SK-N-SH treated with all-trans-retinoic acid at 6 μM for 48 hours (cell line): ENCODE measurements around the gene SKOR1.

Experiments
- ATAC-seq: fragments of 200-7000 bp; cut with Tn5 transposase; 3 replicates; pipeline ENCODE4 v1.9.1; 2020; ENCODE audit warnings: mild to moderate bottlenecking, moderate library complexity
- ARNTL ChIP-seq: fragments of 450-650 bp; formaldehyde crosslinking; IDR thresholded peaks from 2 replicates; pipeline ENCODE4 v1.5.0; 2020; ENCODE audit warnings: low read depth, mild to moderate bottlenecking, moderate library complexity, borderline replicate concordance
- BACH2 ChIP-seq: fragments of 250-450 bp; sonication (Bioruptor Pico); IDR thresholded peaks from 2 replicates; pipeline ENCODE4 v1.9.0; 2021; ENCODE audit warnings: mild to moderate bottlenecking, borderline replicate concordance
- CSDC2 ChIP-seq: fragments of 250-450 bp; sonication (Bioruptor Pico); IDR thresholded peaks from 2 replicates; pipeline ENCODE4 v1.5.0; 2020; ENCODE audit warnings: mild to moderate bottlenecking, moderate library complexity
- CSRNP3 ChIP-seq: fragments of 250-450 bp; sonication (Bioruptor Pico); IDR thresholded peaks from 2 replicates; pipeline ENCODE4 v1.5.1; 2021; ENCODE audit warnings: mild to moderate bottlenecking, moderate library complexity
- ESRRG ChIP-seq: fragments of 250-450 bp; sonication (Bioruptor Pico); IDR thresholded peaks from 2 replicates; pipeline ENCODE4 v1.6.1; 2021; ENCODE audit warnings: mild to moderate bottlenecking
- GLIS3 ChIP-seq: fragments of 250-450 bp; sonication (Bioruptor Pico); IDR thresholded peaks from 2 replicates; pipeline ENCODE4 v1.5.0; 2020; ENCODE audit warnings: mild to moderate bottlenecking, moderate library complexity
- ISL1 ChIP-seq: fragments of 250-450 bp; sonication (Bioruptor Pico); IDR thresholded peaks from 2 replicates; pipeline ENCODE4 v2.1.2; 2022; ENCODE audit warnings: mild to moderate bottlenecking, moderate library complexity
- OSR1 ChIP-seq: fragments of 250-450 bp; sonication (Bioruptor Pico); IDR thresholded peaks from 2 replicates; pipeline ENCODE4 v1.8.0; 2022; ENCODE audit warnings: moderate library complexity, mild to moderate bottlenecking, inconsistent platforms
- PATZ1 ChIP-seq: fragments of 250-450 bp; sonication (Bioruptor Pico); IDR thresholded peaks from 2 replicates; pipeline ENCODE4 v1.8.0; 2020; ENCODE audit warnings: mild to moderate bottlenecking, moderate library complexity, borderline replicate concordance
- POU6F1 ChIP-seq: fragments of 250-450 bp; sonication (Bioruptor Pico); IDR thresholded peaks from 2 replicates; pipeline ENCODE4 v1.8.0; 2021; ENCODE audit warnings: low read depth, mild to moderate bottlenecking, moderate library complexity, borderline replicate concordance
- PPARA ChIP-seq: fragments of 250-450 bp; sonication (Bioruptor Pico); IDR thresholded peaks from 2 replicates; pipeline ENCODE4 v1.5.0; 2020; ENCODE audit warnings: mild to moderate bottlenecking, borderline replicate concordance
- RARB ChIP-seq: fragments of 250-450 bp; sonication (Bioruptor Pico); IDR thresholded peaks from 2 replicates; pipeline ENCODE4 v1.8.0; 2021; ENCODE audit warnings: mild to moderate bottlenecking, moderate library complexity
- SNAI2 ChIP-seq: fragments of 250-450 bp; sonication (Bioruptor Pico); IDR thresholded peaks from 2 replicates; pipeline ENCODE4 v1.5.0; 2020; ENCODE audit warnings: mild to moderate bottlenecking, moderate library complexity
- TCF4 ChIP-seq: fragments of 250-450 bp; sonication (Bioruptor Pico); IDR thresholded peaks from 2 replicates; pipeline ENCODE4 v1.8.0; 2021; ENCODE audit warnings: mild to moderate bottlenecking, moderate library complexity, borderline replicate concordance
- TOX ChIP-seq: fragments of 250-450 bp; sonication (Bioruptor Pico); IDR thresholded peaks from 2 replicates; pipeline ENCODE4 v1.8.0; 2021; ENCODE audit warnings: mild to moderate bottlenecking, moderate library complexity, borderline replicate concordance
- TSHZ2 ChIP-seq: fragments of 250-450 bp; sonication (Bioruptor Pico); IDR thresholded peaks from 2 replicates; pipeline ENCODE4 v1.5.0; 2020; ENCODE audit warnings: mild to moderate bottlenecking, moderate library complexity
- ZFP3 ChIP-seq: fragments of 250-450 bp; sonication (Bioruptor Pico); IDR thresholded peaks from 2 replicates; pipeline ENCODE4 v1.5.0; 2020; ENCODE audit warnings: mild to moderate bottlenecking, moderate library complexity
- ZFP30 ChIP-seq: fragments of 450-650 bp; formaldehyde crosslinking; IDR thresholded peaks from 2 replicates; pipeline ENCODE4 v1.5.0; 2022; ENCODE audit warnings: mild to moderate bottlenecking, moderate library complexity
- ZNF565 ChIP-seq: fragments of 450-650 bp; formaldehyde crosslinking; conservative IDR thresholded peaks from 2 replicates; pipeline ENCODE4 v1.5.0; 2020; ENCODE audit warnings: low read depth, mild to moderate bottlenecking, moderate library complexity
- ZNF70 ChIP-seq: fragments of 450-650 bp; formaldehyde crosslinking; IDR thresholded peaks from 2 replicates; pipeline ENCODE4 v1.5.0; 2020; ENCODE audit warnings: mild to moderate bottlenecking, moderate library complexity
- ZNF8 ChIP-seq: fragments of 450-650 bp; formaldehyde crosslinking; IDR thresholded peaks from 2 replicates; pipeline ENCODE4 v1.5.0; 2020; ENCODE audit warnings: mild to moderate bottlenecking, moderate library complexity

SKOR1 gene

GRCh38 chr15:67785431-67785830 is 39.9 kb upstream of the SKOR1 start:
- no peak for ATAC-seq
- no peak for TF ChIP-seq PPARA
- no peak for TF ChIP-seq PATZ1 (CRISPR knock-in tag)
- TF ChIP-seq SNAI2 (CRISPR knock-in tag): no peak
- no peak for TF ChIP-seq TOX (CRISPR knock-in tag)
- TF ChIP-seq ZFP30 (CRISPR knock-in tag): no peak
- TF ChIP-seq TCF4 (CRISPR knock-in tag): no peak
- TF ChIP-seq POU6F1: no peak

GRCh38 chr15:67786646-67787045 is 38.7 kb upstream of the SKOR1 start:
- ATAC-seq: no peak
- TF ChIP-seq BACH2 (no peak), TOX (CRISPR knock-in tag) (no peak), RARB (CRISPR knock-in tag) (no peak), ZFP3 (no peak), GLIS3 (CRISPR knock-in tag) (no peak)

GRCh38 chr15:67788986-67789385 is 36.3 kb upstream of the SKOR1 start:
- no peak for TF ChIP-seq ZFP3
- TF ChIP-seq ISL1 (CRISPR knock-in tag): no peak
- no peak for TF ChIP-seq GLIS3 (CRISPR knock-in tag)
- TF ChIP-seq ZFP30 (CRISPR knock-in tag): no peak
- TF ChIP-seq RARB (CRISPR knock-in tag): no peak
- no peak for TF ChIP-seq ZNF70 (CRISPR knock-in tag)
- TF ChIP-seq OSR1 (CRISPR knock-in tag): no peak
- no peak for TF ChIP-seq PATZ1 (CRISPR knock-in tag)
- TF ChIP-seq TSHZ2 (CRISPR knock-in tag): no peak
- no peak for TF ChIP-seq ZNF8 (CRISPR knock-in tag)
- no peak for TF ChIP-seq CSDC2 (CRISPR knock-in tag)
- no peak for TF ChIP-seq POU6F1
- no peak for TF ChIP-seq TCF4 (CRISPR knock-in tag)
- no peak for TF ChIP-seq CSRNP3
- TF ChIP-seq PPARA: no peak
- no peak for TF ChIP-seq ESRRG (CRISPR knock-in tag)
- TF ChIP-seq ARNTL: no peak
- TF ChIP-seq TOX (CRISPR knock-in tag): no peak
- TF ChIP-seq ZNF565 (CRISPR knock-in tag): no peak
- no peak for TF ChIP-seq BACH2
- ATAC-seq: no peak
